HCT116 (cell line): ENCODE data around the gene HADH. TPM values are rescaled to one million over a fixed set of nuclear protein-coding genes. Genes with fewer than 3 reads are reported as not detected.

Experiments used
- ATAC-seq: fragments of 200-7000 bp; cut with Tn5 transposase; 2 replicates; pipeline ENCODE4 v1.9.1; 2020; ENCODE audit warnings: mild to moderate bottlenecking, moderate library complexity
- BruUV-seq: library from RNA; stranded (reverse); fragments of 400-500 nt; replicated peaks from 2 replicates; lab custom pipeline; 2021; lab: Mats Ljungman, UMichigan
- CTCF ChIA-PET: fragments of 300-600 bp; sonication (Branson Sonifier 250); formaldehyde crosslinking; loops from one replicate; lab custom pipeline; 2021; ENCODE audit warnings: antibody characterized with exemption; lab: Charles Lee
- POLR2A ChIA-PET: fragments of 300-600, 350-600 bp; sonication (Branson Sonifier 250); formaldehyde crosslinking; loops from one replicate; lab custom pipeline; 2021; ENCODE audit warnings: antibody characterized with exemption; lab: Charles Lee
- RAD21 ChIA-PET, 2 experiments: fragments of 300-600 bp; sonication (Branson Sonifier 250); formaldehyde crosslinking; loops; one replicate each; lab custom pipeline; 2023; ENCODE audit warnings: low total read pairs in 2 of 2; ENCODE audit not compliant: uncharacterized antibody in 2 of 2, unreplicated experiment in 2 of 2, low non-redundant PET in 1 of 2; lab: Charles Lee
- DNase-seq: peaks from one replicate; pipeline ENCODE4 v3.0.0-alpha.2; 2010; ENCODE audit warnings: low read depth, low spot score
- H2AFZ ChIP-seq: fragments of 200-600 bp; shearing (Covaris generic), sonication (generic); 2 replicates; pipeline ENCODE4 v1.6.1; 2017; ENCODE audit warnings: low read depth, mixed run types, mixed read lengths, antibody characterized with exemption, low read length; ENCODE audit not compliant: poor library complexity, severe bottlenecking
- H3K27ac ChIP-seq: 2 replicates; pipeline ENCODE4 v1.5.1; 2012; ENCODE audit warnings: low read depth, low read length
- H3K27me3 ChIP-seq: fragments of 200-600 bp; sonication (generic); 2 replicates; pipeline ENCODE4 v1.6.1; 2016; ENCODE audit warnings: mixed run types, low read length, mixed read lengths; ENCODE audit not compliant: insufficient read depth
- H3K36me3 ChIP-seq, 2 experiments: fragments of 200-500 bp in 1 of 2; fragments of 200-600 bp in 1 of 2; sonication (Bioruptor generic) in 1 of 2; sonication (generic) in 1 of 2; 2 replicates each; pipeline versions ENCODE4 v1.5.1 to v1.6.1; 2014 to 2016; ENCODE audit warnings: low read length in 2 of 2, inconsistent platforms in 1 of 2, mixed read lengths in 1 of 2, mixed run types in 1 of 2; ENCODE audit not compliant: insufficient read depth in 2 of 2, control insufficient read depth in 1 of 2
- H3K4me1 ChIP-seq, 2 experiments: fragments of 200-600 bp in 1 of 2; sonication (generic) in 1 of 2; 2 replicates each; pipeline versions ENCODE4 v1.5.1 to v1.6.1; 2012 to 2017; ENCODE audit warnings: low read length in 2 of 2, inconsistent platforms in 1 of 2, mild to moderate bottlenecking in 1 of 2, mixed read lengths in 1 of 2, mixed run types in 1 of 2, moderate library complexity in 1 of 2; ENCODE audit not compliant: insufficient read depth in 2 of 2, control insufficient read depth in 1 of 2
- H3K4me2 ChIP-seq: fragments of 200-600 bp; sonication (generic); 2 replicates; pipeline ENCODE4 v1.6.1; 2017; ENCODE audit warnings: mixed run types, low read length, mixed read lengths
- H3K4me3 ChIP-seq, 2 experiments: fragments of 200-600 bp in 1 of 2; sonication (generic) in 1 of 2; replicated peaks in 1 of 2; 2 replicates each; pipeline ENCODE4 v1.5.1; 2011 to 2016; ENCODE audit warnings: low read length in 2 of 2, control low read depth in 1 of 2, low read depth in 1 of 2, mild to moderate bottlenecking in 1 of 2, mixed read lengths in 1 of 2, mixed run types in 1 of 2
- H3K79me2 ChIP-seq: fragments of 200-600 bp; sonication (generic); 2 replicates; pipeline ENCODE4 v1.6.1; 2017; ENCODE audit warnings: mild to moderate bottlenecking, mixed run types, low read length, moderate library complexity, mixed read lengths; ENCODE audit not compliant: insufficient read depth
- H3K9ac ChIP-seq: fragments of 200-600 bp; sonication (generic); 2 replicates; pipeline ENCODE4 v1.6.1; 2016; ENCODE audit warnings: low read length, mixed read lengths
- H3K9me2 ChIP-seq: fragments of 200-600 bp; sonication (generic), shearing (Covaris generic); 2 replicates; pipeline ENCODE4 v1.6.1; 2017; ENCODE audit warnings: mixed run types, mild to moderate bottlenecking, moderate library complexity; ENCODE audit not compliant: insufficient read depth
- H3K9me3 ChIP-seq, 2 experiments: fragments of 200-500 bp in 1 of 2; fragments of 200-600 bp in 1 of 2; sonication (Bioruptor generic) in 1 of 2; sonication (generic) in 1 of 2; 2 replicates each; pipeline ENCODE4 v1.6.1; 2014 to 2017; ENCODE audit warnings: low read length in 2 of 2, mixed read lengths in 2 of 2, inconsistent platforms in 1 of 2, low read depth in 1 of 2, mild to moderate bottlenecking in 1 of 2, mixed run types in 1 of 2, moderate library complexity in 1 of 2; ENCODE audit not compliant: control insufficient read depth in 1 of 2, insufficient read depth in 1 of 2
- H4K20me1 ChIP-seq: fragments of 200-600 bp; sonication (generic), shearing (Covaris generic); 2 replicates; pipeline ENCODE4 v1.6.1; 2017; ENCODE audit warnings: mixed run types, mild to moderate bottlenecking, moderate library complexity; ENCODE audit not compliant: insufficient read depth
- ATF3 ChIP-seq: IDR thresholded peaks from 2 replicates; pipeline ENCODE4 v1.6.1; 2012
- CBX3 ChIP-seq: IDR thresholded peaks from 2 replicates; pipeline ENCODE4 v1.6.1; 2012; ENCODE audit warnings: low read depth
- CEBPB ChIP-seq: IDR thresholded peaks from 2 replicates; pipeline ENCODE4 v1.6.1; 2012; ENCODE audit warnings: low read depth
- CTCF ChIP-seq, 3 experiments: fragments of 200-600 bp in 1 of 3; sonication (generic) in 1 of 3; IDR thresholded peaks in 2 of 3; conservative IDR thresholded peaks in 1 of 3; 2 replicates each; pipeline ENCODE4 v1.5.1; 2012 to 2017; ENCODE audit warnings: low read depth in 2 of 3, low read length in 2 of 3, antibody characterized with exemption in 1 of 3, borderline replicate concordance in 1 of 3, control low read depth in 1 of 3, mild to moderate bottlenecking in 1 of 3, mixed read lengths in 1 of 3, mixed run types in 1 of 3, moderate library complexity in 1 of 3; ENCODE audit not compliant: insufficient read depth in 1 of 3
- EGR1 ChIP-seq: IDR thresholded peaks from 2 replicates; pipeline ENCODE4 v1.6.1; 2012; ENCODE audit warnings: low read depth
- EZH2 ChIP-seq: fragments of 200-600 bp; sonication (generic); IDR thresholded peaks from 2 replicates; pipeline ENCODE4 v1.6.1; 2017; ENCODE audit warnings: antibody characterized with exemption, mixed run types
- FOSL1 ChIP-seq: IDR thresholded peaks from 2 replicates; pipeline ENCODE4 v1.6.1; 2012; ENCODE audit warnings: low read depth
- MAX ChIP-seq: IDR thresholded peaks from 2 replicates; pipeline ENCODE4 v1.6.1; 2012
- RAD21 ChIP-seq: IDR thresholded peaks from 2 replicates; pipeline ENCODE4 v1.6.1; 2012; ENCODE audit warnings: low read depth, mild to moderate bottlenecking
- REST ChIP-seq: IDR thresholded peaks from 2 replicates; pipeline ENCODE4 v1.6.1; 2012; ENCODE audit warnings: low read depth
- SP1 ChIP-seq: IDR thresholded peaks from 2 replicates; pipeline ENCODE4 v1.6.1; 2012; ENCODE audit warnings: low read depth
- SRF ChIP-seq: IDR thresholded peaks from 2 replicates; pipeline ENCODE4 v1.6.1; 2012; ENCODE audit warnings: low read depth
- YY1 ChIP-seq: IDR thresholded peaks from 2 replicates; pipeline ENCODE4 v1.6.1; 2011; ENCODE audit warnings: low read length, low read depth, moderate library complexity, mild to moderate bottlenecking; ENCODE audit not compliant: insufficient replicate concordance; ENCODE audit errors: extremely low read depth
- ZFX ChIP-seq: fragments of 450-650 bp; IDR thresholded peaks from 2 replicates; pipeline ENCODE4 v1.6.1; 2017
- ZNF274 ChIP-seq: fragments of 200-500 bp; sonication (Bioruptor generic); IDR thresholded peaks from 2 replicates; pipeline ENCODE4 v1.6.1; 2014; ENCODE audit warnings: mild to moderate bottlenecking, low read depth, low read length, inconsistent platforms
- intact Hi-C: fragments of 100-400 bp; cut with micrococcal nuclease; formaldehyde crosslinking; loops from 2 replicates; pipeline ENCODE4 v1.10.0; 2022
- total RNA-seq: library from RNA; stranded (reverse); gene quantifications from one replicate; pipeline ENCODE4 v1.2.1, GENCODE V29; 2021; ENCODE audit not compliant: unreplicated experiment

The HADH gene
- total RNA-seq, 1 experiment from 2014 or later: 30.2 TPM

GRCh38 chr4:107996949-107997788 lies 7.5 kb downstream of the HADH start:
- no peaks in the 10 kb centered on the region for H3K4me1 ChIP-seq
- H4K20me1 ChIP-seq: peaks cover 5% of the 10 kb centered on the region; the same call in 1 of the 2 replicates
- no peak for DNase-seq
- peaks cover 39% of the 10 kb centered on the region for H3K79me2 ChIP-seq
- H3K4me2 ChIP-seq: no peak overlapping the region
- RAD21 ChIA-PET: no interaction called here
- H3K27ac ChIP-seq: no peak overlapping the region
- H3K4me3 ChIP-seq: no peak overlapping the region
- CTCF ChIA-PET: no interaction called here
- intact Hi-C loops: no loop called here
- H3K9ac ChIP-seq: no peak overlapping the region
- no peak overlapping the region for H2AFZ ChIP-seq
- no TSS peak for BruUV-seq
- no peaks in the 10 kb centered on the region for H3K36me3 ChIP-seq
- no peaks in the 10 kb centered on the region for H3K9me3 ChIP-seq
- H3K9me2 ChIP-seq: no peaks in the 10 kb centered on the region
- TF ChIP-seq ZFX (no peak), SP1 (no peak), YY1 (no peak), CTCF (IDR thresholded peaks at IDR 0.05 in 2 of 3, conservative IDR thresholded peaks at IDR 0.05 in 1 of 3; ENCODE audit: borderline replicate concordance in 1 of 3, insufficient read depth in 1 of 3, low read depth in 2 of 3, low read length in 2 of 3) (no peak), ATF3 (no peak), CBX3 (no peak), ZNF274 (no peak), REST (no peak), CEBPB (no peak), MAX (no peak), EZH2 (no peak), SRF (no peak), EGR1 (no peak), RAD21 (no peak), FOSL1 (no peak)
- H3K27me3 ChIP-seq: no peaks in the 10 kb centered on the region
- POLR2A ChIA-PET: no interaction called here
- ATAC-seq: no peak
